ENCODE measurements around the gene RPE65.

DNA sequence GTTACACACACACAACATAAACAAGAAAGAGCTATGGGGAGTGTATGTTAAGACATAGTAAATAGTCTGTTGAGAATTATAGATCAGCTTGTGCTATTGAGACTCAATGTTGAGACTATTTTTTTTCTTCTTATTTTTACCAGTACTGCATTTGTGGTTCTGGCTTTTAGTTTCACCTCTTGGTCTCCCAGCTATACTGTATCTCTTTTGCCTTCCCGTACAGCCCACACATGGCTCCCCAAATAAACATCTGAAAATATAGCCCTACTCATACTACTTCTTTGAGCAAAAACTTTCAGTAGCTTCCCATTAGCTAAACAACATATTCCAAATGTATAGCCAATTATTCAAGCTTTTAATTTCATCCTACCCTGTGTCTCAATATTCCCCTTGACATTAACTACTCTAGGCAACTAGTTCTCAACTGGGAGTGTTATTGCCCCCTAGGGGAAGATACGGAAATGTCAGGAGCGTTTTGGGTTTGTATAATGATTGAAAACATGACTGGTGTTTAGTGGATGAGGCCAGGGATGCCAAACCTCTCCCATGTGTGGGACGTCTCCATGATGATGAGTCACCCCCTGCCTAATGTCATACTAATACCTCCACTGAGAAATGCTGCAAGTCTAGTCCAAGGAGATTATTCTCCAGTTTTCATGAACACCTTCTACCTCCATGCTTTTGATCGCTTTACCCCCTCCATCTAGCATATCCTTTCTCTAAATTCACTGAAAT is 6.8 kb downstream of the RPE65 start:
- TF ChIP-seq, protein P1, sequence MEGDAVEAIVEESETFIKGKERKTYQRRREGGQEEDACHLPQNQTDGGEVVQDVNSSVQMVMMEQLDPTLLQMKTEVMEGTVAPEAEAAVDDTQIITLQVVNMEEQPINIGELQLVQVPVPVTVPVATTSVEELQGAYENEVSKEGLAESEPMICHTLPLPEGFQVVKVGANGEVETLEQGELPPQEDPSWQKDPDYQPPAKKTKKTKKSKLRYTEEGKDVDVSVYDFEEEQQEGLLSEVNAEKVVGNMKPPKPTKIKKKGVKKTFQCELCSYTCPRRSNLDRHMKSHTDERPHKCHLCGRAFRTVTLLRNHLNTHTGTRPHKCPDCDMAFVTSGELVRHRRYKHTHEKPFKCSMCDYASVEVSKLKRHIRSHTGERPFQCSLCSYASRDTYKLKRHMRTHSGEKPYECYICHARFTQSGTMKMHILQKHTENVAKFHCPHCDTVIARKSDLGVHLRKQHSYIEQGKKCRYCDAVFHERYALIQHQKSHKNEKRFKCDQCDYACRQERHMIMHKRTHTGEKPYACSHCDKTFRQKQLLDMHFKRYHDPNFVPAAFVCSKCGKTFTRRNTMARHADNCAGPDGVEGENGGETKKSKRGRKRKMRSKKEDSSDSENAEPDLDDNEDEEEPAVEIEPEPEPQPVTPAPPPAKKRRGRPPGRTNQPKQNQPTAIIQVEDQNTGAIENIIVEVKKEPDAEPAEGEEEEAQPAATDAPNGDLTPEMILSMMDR (IDR thresholded peaks at IDR 0.05) = peak; percentile 79
- no peak for TF ChIP-seq POLR2AphosphoS5 (IDR thresholded peaks at IDR 0.05; ENCODE audit: low read depth, low read length)
- TF ChIP-seq REST (IDR thresholded peaks at IDR 0.05; ENCODE audit: insufficient read depth in 1 of 2, low read depth in 2 of 2, low read length in 1 of 2) = no peak
- TF ChIP-seq SIN3A (IDR thresholded peaks at IDR 0.05; ENCODE audit: borderline replicate concordance, insufficient read depth, low read depth, low read length) = no peak
